HG02798 (cell line): ENCODE data around the gene ANGEL1.
A peak's percentile ranks its signal among the peaks of the same experiment; 100 is the strongest.

Experiments used
- ATAC-seq: cut with Tn5 transposase; IDR thresholded peaks from one replicate; pipeline ENCODE4 v1.9.1; 2021; ENCODE audit warnings: mild to moderate bottlenecking; ENCODE audit not compliant: unreplicated experiment, poor library complexity

ANGEL1 gene, protein sequence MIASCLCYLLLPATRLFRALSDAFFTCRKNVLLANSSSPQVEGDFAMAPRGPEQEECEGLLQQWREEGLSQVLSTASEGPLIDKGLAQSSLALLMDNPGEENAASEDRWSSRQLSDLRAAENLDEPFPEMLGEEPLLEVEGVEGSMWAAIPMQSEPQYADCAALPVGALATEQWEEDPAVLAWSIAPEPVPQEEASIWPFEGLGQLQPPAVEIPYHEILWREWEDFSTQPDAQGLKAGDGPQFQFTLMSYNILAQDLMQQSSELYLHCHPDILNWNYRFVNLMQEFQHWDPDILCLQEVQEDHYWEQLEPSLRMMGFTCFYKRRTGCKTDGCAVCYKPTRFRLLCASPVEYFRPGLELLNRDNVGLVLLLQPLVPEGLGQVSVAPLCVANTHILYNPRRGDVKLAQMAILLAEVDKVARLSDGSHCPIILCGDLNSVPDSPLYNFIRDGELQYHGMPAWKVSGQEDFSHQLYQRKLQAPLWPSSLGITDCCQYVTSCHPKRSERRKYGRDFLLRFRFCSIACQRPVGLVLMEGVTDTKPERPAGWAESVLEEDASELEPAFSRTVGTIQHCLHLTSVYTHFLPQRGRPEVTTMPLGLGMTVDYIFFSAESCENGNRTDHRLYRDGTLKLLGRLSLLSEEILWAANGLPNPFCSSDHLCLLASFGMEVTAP

GRCh38 chr14:76812422-76813383, at the start of gene ANGEL1:
Gene ANGEL1, minus strand, starts transcription at chr14:76812882. Its CDS starts 55 bp downstream, at chr14:76812827.
- ATAC-seq = peak; percentile 91

GRCh38 chr14:76861574-76862255, 49.0 kb upstream of the ANGEL1 start:
- ATAC-seq = no peak

- no peak for ATAC-seq
These were observed 44.1 kb upstream of the ANGEL1 start for GRCh38 chr14:76856769-76857168.

DNA sequence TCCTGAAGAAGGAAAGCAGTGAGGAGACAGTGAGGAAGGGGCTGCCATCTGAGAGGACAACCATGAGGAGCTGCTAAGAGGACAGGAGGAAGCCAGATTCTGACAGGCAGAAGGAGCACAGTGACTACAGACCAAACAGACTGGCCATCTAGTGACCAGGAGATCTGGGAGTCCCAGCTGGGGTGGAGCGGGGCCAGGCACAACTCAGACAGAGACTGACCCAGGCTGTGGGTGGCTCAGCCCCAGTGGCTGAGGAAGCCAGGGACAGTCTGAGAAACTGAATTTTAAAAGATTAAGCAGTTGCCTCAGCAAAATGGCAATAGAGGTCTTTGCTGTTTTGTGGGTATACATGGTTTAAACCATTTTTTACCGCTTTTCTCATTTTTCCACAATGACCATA, 42.4 kb upstream of the ANGEL1 start:
- no peak for ATAC-seq

- no peak for ATAC-seq
These were observed 36.2 kb upstream of the ANGEL1 start for GRCh38 chr14:76848879-76849278.

DNA sequence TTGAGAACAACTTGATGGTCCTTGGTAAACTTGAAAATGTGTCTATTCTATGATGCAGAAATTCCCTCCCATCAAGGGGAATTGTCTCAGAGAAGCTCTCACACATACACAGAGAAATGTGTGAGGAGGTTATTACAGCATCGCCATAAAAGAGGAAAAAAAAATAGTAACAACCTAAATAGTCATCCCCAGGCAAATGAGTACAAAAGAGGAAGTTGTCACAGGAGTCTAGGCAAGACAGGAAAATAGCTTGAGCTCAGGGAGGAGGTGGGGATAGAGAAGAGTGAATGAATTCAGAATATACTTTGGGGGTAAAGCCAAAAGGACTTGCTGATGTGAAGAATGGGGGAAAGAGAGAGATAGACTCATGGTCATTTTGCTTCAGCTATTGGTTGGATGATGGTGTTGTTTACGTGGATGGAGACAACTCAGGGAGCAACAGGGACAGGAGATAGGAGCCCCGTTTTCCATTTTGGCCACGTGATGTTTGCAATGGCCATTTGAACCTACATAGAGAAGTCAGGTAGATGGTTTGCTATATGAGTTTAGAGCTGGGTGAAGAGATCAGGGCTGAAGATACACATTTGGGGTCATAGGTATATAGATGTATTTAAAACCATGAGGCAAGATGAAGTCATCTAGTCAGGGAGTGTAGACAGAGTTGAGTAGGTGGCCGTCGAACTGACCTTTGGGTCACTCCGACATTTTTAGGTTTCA, 33.8 kb upstream of the ANGEL1 start:
- no peak for ATAC-seq

DNA sequence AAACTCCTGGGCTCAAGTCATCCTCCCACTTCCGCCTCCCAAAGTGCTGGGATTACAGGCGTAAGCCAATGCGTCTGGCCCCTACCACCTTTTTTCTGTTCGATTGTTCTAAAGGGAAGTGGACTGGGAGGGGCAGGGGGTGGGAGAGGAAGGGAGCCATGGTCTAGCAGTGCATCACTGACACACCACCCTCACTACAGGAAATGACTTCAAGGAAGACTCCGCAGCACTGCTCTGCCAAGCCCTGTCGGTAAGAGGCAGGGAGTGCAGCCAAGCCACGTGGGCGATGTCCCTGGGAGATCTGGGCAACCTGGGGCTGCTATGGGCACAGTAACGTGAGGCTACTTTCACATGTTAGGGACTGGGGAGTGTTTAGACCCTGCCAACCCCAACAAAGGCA, 31.5 kb upstream of the ANGEL1 start:
- ATAC-seq = no peak

- ATAC-seq = no peak
These were observed 29.7 kb upstream of the ANGEL1 start for GRCh38 chr14:76842414-76842813.

GRCh38 chr14:76837524-76837923, 24.8 kb upstream of the ANGEL1 start:
- ATAC-seq = no peak

DNA sequence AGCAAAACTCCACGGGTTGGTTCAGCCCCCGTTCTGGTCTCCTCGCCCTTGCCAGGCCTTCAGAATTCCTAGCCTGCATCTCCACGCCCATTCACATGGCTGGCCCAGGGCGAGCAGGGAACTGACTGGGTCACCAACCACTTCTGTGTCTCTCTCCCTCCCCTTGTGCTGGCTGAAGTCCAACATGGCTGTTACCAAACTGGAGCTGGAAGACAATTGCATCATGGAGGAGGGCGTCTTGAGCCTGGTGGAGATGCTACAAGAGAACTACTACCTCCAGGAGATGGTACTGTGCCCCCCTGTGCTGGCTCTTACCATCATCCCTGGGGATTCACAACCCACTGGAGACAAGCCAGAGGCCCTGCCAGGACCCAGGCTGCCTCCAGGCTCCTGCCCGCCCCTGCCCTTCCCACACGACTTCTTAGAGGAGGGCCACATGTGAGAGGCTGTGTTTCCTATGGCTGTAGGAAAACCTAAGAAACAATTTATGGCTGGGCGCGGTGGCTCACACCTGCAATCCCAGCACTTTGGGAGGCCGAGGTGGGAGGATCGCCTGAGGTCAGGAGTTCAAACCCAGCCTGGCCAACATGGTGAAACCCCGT, 23.4 kb upstream of the ANGEL1 start:
- no peak for ATAC-seq

- ATAC-seq = no peak
These were observed 21.6 kb upstream of the ANGEL1 start for GRCh38 chr14:76834241-76834661.

DNA sequence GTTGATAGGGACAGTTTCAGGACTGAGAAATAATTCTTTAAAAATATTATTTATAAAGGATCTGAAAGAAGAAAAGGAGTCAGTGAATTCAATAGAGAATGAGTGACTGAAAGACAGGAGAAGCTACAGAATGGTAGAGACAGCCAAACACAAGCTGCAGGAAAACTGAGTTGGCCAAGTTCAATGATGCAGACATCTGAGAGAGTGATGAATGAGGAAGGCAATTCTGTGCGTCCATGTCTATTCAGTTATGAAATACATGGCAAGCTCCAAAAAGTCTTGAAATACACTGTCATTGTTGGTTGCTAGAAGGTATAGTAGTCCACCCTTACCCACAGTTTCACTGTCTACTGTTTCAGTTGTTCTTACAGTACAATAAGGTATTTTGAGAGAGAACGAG, 20.3 kb upstream of the ANGEL1 start:
- ATAC-seq = no peak

GRCh38 chr14:76832503-76832988, 19.9 kb upstream of the ANGEL1 start:
- ATAC-seq = no peak

- no peak for ATAC-seq
These were observed 17.9 kb upstream of the ANGEL1 start for GRCh38 chr14:76830556-76830955.

- no peak for ATAC-seq
These were observed 17.2 kb upstream of the ANGEL1 start for GRCh38 chr14:76829650-76830421.

- no peak for ATAC-seq
These were observed 16.3 kb upstream of the ANGEL1 start for GRCh38 chr14:76829013-76829365.

DNA sequence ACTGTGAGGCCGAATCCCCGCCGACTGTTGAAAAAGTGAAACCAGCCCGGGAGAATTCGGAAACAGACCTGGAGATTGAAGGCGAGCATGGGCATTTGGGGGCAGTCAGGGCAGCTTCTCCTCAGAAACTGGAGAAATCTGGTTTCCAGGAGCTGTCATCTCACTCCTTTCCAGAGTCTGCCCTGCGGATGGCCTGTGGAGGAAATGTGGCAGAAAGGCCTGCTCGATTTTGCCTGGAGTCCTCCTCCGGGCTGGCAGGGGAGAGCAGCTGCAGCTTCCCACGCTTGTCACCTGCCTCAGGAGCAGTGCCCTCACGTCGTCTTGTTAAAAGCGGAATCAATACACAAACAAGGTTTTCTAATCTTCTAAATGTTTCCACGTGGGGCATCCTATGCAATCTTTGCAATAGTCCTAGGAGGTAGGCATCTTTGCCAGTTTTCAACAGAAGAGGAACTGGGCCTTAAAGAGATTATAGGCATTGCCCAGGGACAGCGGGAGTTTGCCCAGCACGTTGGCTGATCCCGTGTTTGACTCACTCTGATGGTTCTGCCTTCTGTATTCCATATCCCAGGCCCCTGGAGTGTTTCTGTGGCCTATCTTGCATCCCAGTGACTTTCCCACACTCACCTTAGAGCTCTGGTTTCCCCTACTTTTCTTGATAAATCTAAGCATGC, 15.8 kb upstream of the ANGEL1 start:
- ATAC-seq = no peak
